Smooth muscle cell (in vitro differentiated cells): ENCODE results near the gene TTN. TPM values are rescaled to one million over a fixed set of nuclear protein-coding genes. Genes with fewer than 3 reads are reported as not detected.
"Not testable (repeated sequence)": the region's sequence is repeated elsewhere in the genome, so short reads cannot be mapped to it uniquely, and the experiment has no call there.

Experiments
- DNase-seq: peaks from one replicate; lab custom pipeline; 2025; ENCODE audit not compliant: unreplicated experiment; lab: John Stamatoyannopoulos, UW
- H2AFZ ChIP-seq: fragments of 200-600 bp; sonication (generic); 2 replicates; pipeline ENCODE4 v1.6.0; 2016; ENCODE audit warnings: antibody characterized with exemption, low read depth, mild to moderate bottlenecking
- H3F3A ChIP-seq: fragments of 200-600 bp; sonication (generic); 2 replicates; pipeline ENCODE4 v1.6.0; 2017; ENCODE audit warnings: antibody characterized with exemption, low read depth
- H3K27ac ChIP-seq: fragments of 200-600 bp; sonication (generic); 2 replicates; pipeline ENCODE4 v1.5.1; 2016; ENCODE audit warnings: low read depth, mild to moderate bottlenecking
- H3K27me3 ChIP-seq: fragments of 200-600 bp; sonication (generic); 2 replicates; pipeline ENCODE4 v1.6.1; 2016; ENCODE audit warnings: low read depth, mild to moderate bottlenecking
- H3K36me3 ChIP-seq: fragments of 200-600 bp; sonication (generic); 2 replicates; pipeline ENCODE4 v1.5.1; 2016; ENCODE audit warnings: low read depth
- H3K4me1 ChIP-seq: fragments of 200-600 bp; sonication (generic); 2 replicates; pipeline ENCODE4 v1.5.1; 2016; ENCODE audit warnings: low read depth
- H3K4me2 ChIP-seq: fragments of 200-600 bp; sonication (generic); 2 replicates; pipeline ENCODE4 v1.6.0; 2016; ENCODE audit warnings: mild to moderate bottlenecking
- H3K4me3 ChIP-seq: fragments of 200-600 bp; sonication (generic); 2 replicates; pipeline ENCODE4 v1.5.1; 2016; ENCODE audit warnings: mild to moderate bottlenecking
- H3K79me2 ChIP-seq: fragments of 200-600 bp; sonication (generic); 2 replicates; pipeline ENCODE4 v1.6.0; 2016; ENCODE audit warnings: low read depth, mild to moderate bottlenecking
- H3K9ac ChIP-seq: fragments of 200-600 bp; sonication (generic); 2 replicates; pipeline ENCODE4 v1.6.0; 2016; ENCODE audit warnings: low read depth
- H3K9me3 ChIP-seq: fragments of 200-600 bp; sonication (generic); replicated peaks from 2 replicates; pipeline ENCODE4 v1.5.1; 2016; ENCODE audit warnings: low read depth
- H4K20me1 ChIP-seq: fragments of 200-600 bp; sonication (generic); 2 replicates; pipeline ENCODE4 v1.6.0; 2016; ENCODE audit warnings: low read depth
- CTCF ChIP-seq: fragments of 200-600 bp; sonication (generic); IDR thresholded peaks from 2 replicates; pipeline ENCODE4 v1.5.1; 2017; ENCODE audit warnings: borderline replicate concordance, mild to moderate bottlenecking, antibody characterized with exemption; ENCODE audit not compliant: insufficient read depth, poor library complexity, severe bottlenecking
- WGBS: methylation state at CpG from one replicate; pipeline ENCODE4 v1.1.7; 2016; ENCODE audit warnings: low lambda C conversion rate; 5-methylcytosine and 5-hydroxymethylcytosine counted together
- polyA plus RNA-seq: library from polyadenylated mRNA; unstranded; fragments of >200 nt; fragmentation: Nextera tagmentation; extraction: Ambion mirVana; gene quantifications from 2 replicates; pipeline ENCODE4 v1.2.1, GENCODE V29; 2016
- total RNA-seq: library from RNA; depleted of rRNA; stranded (reverse); fragments of >200 nt; gene quantifications from 2 replicates; pipeline ENCODE4 v1.2.3, GENCODE V29; 2014

The TTN gene
- total and polyA plus RNA-seq, 2 experiments from 2014 or later, result 0.25 TPM; not detected in 1

DNA sequence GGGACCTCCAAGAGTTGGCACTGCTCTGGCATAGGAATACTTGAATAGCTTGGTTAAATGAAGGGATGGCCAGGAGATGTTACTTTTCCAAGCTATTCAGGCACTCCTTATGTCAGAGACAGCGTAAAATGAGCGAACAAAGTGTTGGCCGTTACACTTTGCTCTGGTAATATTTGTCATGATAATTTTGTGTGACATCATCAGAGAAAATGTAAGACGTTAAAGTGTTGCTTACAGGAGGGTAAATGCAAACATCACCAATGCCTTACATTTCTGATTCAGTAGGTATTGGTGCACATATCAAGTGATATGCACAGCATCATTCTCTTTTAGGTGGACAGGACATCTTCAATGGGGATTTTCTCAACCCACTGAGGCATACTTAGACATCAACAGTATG is 281.0 kb downstream of the TTN start:
- WGBS, result 95% methylated on average over 4 of the region's 4 CpGs
- Histone ChIP-seq H4K20me1 (peaks cover 29% of the 10 kb centered on the region), H3K4me2 (no peak overlapping the region), H3K9ac (no peak overlapping the region), H3K79me2 (peaks cover 73% of the 10 kb centered on the region), H3K4me1 (peaks cover 5% of the 10 kb centered on the region), H3K27ac (no peak overlapping the region), H3K4me3 (no peak overlapping the region), H3K36me3 (no peaks in the 10 kb centered on the region), H3K27me3 (no peaks in the 10 kb centered on the region), H3F3A (peaks cover 1% of the 10 kb centered on the region), H2AFZ (no peak overlapping the region), H3K9me3 (no peaks in the 10 kb centered on the region)
- DNase-seq, result no peak
- TF ChIP-seq CTCF, result no peak

GRCh38 chr2:178525460-178525859 is 281.8 kb downstream of the TTN start:
- not testable (repeated sequence) for H3K9me3 ChIP-seq

GRCh38 chr2:178525010-178525409 is 282.2 kb downstream of the TTN start:
- Histone ChIP-seq H4K20me1 (peaks cover 27% of the 10 kb centered on the region), H3K79me2 (peaks cover 60% of the 10 kb centered on the region)
- H2AFZ ChIP-seq, DNase-seq, H3K4me1 ChIP-seq, H3K9ac ChIP-seq, H3K36me3 ChIP-seq, H3F3A ChIP-seq, H3K4me2 ChIP-seq, H3K9me3 ChIP-seq, H3K27me3 ChIP-seq, H3K4me3 ChIP-seq, H3K27ac ChIP-seq: not testable (repeated sequence)
- 97% methylated on average over 4 of the region's 5 CpGs for WGBS

More at GRCh38 chr2:178525460-178525859, 281.8 kb downstream of the TTN start:
- Histone ChIP-seq H4K20me1 (peaks cover 29% of the 10 kb centered on the region), H3K79me2 (peaks cover 65% of the 10 kb centered on the region)
- not testable (repeated sequence) for H3K36me3 ChIP-seq, H3K4me2 ChIP-seq, H3K9ac ChIP-seq, H3K4me3 ChIP-seq, H3K4me1 ChIP-seq, H2AFZ ChIP-seq, H3K27ac ChIP-seq, H3K27me3 ChIP-seq, H3F3A ChIP-seq, DNase-seq
- WGBS, result 92% methylated on average over 1 of the region's 1 CpG

DNA sequence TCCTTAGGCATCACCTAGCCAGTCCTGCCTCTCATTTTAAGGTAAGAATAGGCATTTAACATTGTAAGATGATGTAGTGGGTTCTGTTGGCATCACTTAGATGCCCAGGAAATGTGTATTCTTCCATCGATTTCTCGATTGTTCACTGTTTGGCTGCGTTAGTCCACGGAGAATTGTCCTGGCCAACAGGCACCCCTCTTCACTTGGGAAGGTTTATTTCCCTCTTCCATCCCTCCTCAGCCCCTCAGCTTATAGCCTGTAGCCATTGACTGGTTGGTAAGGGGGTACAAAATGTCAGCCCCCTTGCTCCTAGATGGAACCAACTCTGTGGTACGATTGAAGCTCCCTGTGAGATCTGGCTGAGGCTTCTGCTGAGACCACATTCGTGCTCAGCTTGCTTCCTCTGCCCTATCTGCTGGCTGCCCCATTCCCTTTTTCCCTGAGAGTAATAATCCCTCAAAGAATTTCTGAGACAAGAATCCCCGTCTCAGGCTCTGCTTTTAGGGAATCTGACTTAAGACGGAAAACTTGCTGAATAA is 283.6 kb downstream of the TTN start:
- no peaks in the 10 kb centered on the region for H3K36me3 ChIP-seq
- peak overlapping the region; percentile 86 for H3K4me2 ChIP-seq
- peak overlapping the region; percentile 44 for H3K27ac ChIP-seq
- H3F3A ChIP-seq, result peaks cover 5% of the 10 kb centered on the region
- H3K4me1 ChIP-seq, result peaks cover 5% of the 10 kb centered on the region
- no peaks in the 10 kb centered on the region for H3K9me3 ChIP-seq
- peak overlapping the region; percentile 69 for H3K9ac ChIP-seq
- H4K20me1 ChIP-seq, result peaks cover 15% of the 10 kb centered on the region
- 21% methylated on average over 8 of the region's 8 CpGs for WGBS
- no peak for TF ChIP-seq CTCF
- H2AFZ ChIP-seq, result peak overlapping the region; percentile 25
- H3K27me3 ChIP-seq, result no peaks in the 10 kb centered on the region
- no peak for DNase-seq
- H3K4me3 ChIP-seq, result peak overlapping the region; percentile 65
- peaks cover 47% of the 10 kb centered on the region for H3K79me2 ChIP-seq
